ENCODE results near the gene WNK2.

DNA sequence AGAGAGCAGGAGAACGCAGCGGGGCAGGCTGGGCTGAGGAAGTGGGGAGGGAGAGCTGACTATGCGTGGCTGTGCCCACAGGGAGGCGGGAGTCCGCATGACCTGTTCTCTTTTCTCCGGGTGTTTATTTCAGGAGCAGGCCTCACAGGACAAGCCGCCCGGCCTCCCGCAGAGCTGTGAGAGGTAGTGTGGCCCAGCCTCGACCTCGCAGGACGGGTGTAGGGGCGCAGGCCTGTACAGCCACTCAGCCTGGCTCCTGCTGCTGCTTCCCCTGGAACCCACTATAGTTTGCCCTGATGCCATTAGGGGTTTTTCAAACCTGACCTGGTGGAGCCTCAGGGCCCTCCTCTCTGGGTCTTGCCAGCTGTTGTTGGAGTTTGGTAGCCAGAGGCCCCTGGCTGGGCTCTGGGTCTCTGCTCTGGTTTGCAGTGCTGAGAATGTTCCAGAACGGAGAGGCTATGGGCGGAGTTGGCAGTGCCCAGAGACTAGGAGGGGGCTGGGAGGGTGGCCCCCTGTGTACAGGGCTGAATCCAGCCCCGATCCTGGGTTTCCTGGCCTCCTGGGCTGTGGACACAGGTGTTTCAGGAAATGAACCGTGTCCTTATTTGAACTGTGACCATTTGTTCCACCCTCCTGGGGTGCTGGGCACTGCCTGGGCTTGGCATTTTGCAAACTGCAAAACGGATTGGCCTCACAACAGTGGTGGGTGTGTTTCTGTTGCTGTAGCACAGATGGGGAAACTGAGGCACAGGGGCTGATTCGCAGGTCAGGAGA is 78.8 kb downstream of the WNK2 start:
- TF ChIP-seq, protein P1, sequence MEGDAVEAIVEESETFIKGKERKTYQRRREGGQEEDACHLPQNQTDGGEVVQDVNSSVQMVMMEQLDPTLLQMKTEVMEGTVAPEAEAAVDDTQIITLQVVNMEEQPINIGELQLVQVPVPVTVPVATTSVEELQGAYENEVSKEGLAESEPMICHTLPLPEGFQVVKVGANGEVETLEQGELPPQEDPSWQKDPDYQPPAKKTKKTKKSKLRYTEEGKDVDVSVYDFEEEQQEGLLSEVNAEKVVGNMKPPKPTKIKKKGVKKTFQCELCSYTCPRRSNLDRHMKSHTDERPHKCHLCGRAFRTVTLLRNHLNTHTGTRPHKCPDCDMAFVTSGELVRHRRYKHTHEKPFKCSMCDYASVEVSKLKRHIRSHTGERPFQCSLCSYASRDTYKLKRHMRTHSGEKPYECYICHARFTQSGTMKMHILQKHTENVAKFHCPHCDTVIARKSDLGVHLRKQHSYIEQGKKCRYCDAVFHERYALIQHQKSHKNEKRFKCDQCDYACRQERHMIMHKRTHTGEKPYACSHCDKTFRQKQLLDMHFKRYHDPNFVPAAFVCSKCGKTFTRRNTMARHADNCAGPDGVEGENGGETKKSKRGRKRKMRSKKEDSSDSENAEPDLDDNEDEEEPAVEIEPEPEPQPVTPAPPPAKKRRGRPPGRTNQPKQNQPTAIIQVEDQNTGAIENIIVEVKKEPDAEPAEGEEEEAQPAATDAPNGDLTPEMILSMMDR (tag by site-specific recombination; IDR thresholded peaks at IDR 0.05): no peak
- no peak for TF ChIP-seq ZNF596 (tag by site-specific recombination; IDR thresholded peaks at IDR 0.05)
- TF ChIP-seq, protein P2, sequence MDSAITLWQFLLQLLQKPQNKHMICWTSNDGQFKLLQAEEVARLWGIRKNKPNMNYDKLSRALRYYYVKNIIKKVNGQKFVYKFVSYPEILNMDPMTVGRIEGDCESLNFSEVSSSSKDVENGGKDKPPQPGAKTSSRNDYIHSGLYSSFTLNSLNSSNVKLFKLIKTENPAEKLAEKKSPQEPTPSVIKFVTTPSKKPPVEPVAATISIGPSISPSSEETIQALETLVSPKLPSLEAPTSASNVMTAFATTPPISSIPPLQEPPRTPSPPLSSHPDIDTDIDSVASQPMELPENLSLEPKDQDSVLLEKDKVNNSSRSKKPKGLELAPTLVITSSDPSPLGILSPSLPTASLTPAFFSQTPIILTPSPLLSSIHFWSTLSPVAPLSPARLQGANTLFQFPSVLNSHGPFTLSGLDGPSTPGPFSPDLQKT (IDR thresholded peaks at IDR 0.05; ENCODE audit: borderline replicate concordance, low read depth, low read length): no peak
- no peak for TF ChIP-seq BCL11A (tag by site-specific recombination; IDR thresholded peaks at IDR 0.05; ENCODE audit: low read depth)
- no peak for TF ChIP-seq RBAK (tag by site-specific recombination; IDR thresholded peaks at IDR 0.05)

All from HEK293 (cell line).